ENCODE data around the gene CTTNBP2NL.

CTTNBP2NL gene

DNA sequence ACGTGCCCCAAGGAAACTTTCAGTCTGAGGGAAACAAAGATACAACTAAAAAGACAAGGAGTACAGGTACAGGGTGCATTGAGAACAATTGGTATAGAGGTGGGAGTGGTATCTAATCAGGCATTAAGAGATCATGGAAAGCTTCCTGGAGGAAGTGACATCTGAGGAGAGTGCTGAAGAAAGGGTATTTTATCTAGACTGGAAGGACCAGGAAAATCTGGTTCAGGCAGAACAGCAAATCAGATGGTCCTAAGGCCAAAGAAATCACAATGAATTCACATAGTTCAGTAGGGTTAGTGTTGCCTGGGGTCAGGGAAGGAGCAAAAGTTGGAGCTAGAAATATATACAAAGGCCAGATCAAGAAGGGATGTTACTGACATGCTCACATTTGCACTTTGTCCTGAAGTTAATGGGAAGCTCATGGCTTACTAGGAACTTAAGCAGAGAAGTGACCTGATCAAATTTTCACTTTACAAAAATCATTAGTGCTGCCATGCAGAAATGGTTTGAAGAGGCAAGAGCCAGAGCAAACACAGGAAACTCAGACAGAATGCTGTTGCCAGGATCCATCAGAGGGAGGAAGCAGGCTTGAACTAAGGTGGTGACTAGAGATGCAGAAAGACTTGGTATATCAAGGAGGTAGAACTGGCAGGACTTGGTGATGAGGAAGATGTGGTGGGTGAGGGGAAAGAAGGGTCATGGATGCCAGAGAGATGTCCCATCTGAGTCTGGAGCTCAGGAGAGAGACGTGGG lies 14.5 kb upstream of the CTTNBP2NL start:
- Histone ChIP-seq H3K4me3 (ENCODE audit: low read depth in 1 of 2, low read length in 1 of 2) (no peak overlapping the region), H3K27me3 (peaks cover 47% of the 10 kb centered on the region), H3K36me3 (no peaks in the 10 kb centered on the region), H3K4me1 (ENCODE audit: control insufficient read depth in 1 of 2, insufficient read depth in 1 of 2, low read depth in 1 of 2, low read length in 1 of 2) (no peaks in the 10 kb centered on the region), H3K9me3 (no peaks in the 10 kb centered on the region), H3K27ac (no peak overlapping the region)
- TF ChIP-seq CTCF (IDR thresholded peaks at IDR 0.05): no peak

- no peak overlapping the region for H3K4me3 ChIP-seq (ENCODE audit: low read depth in 1 of 2, low read length in 1 of 2)
- TF ChIP-seq CTCF (IDR thresholded peaks at IDR 0.05): no peak
- H3K27ac ChIP-seq: no peak overlapping the region
- no peaks in the 10 kb centered on the region for H3K36me3 ChIP-seq
- no peaks in the 10 kb centered on the region for H3K9me3 ChIP-seq
- H3K27me3 ChIP-seq: peaks cover 52% of the 10 kb centered on the region
- H3K4me1 ChIP-seq (ENCODE audit: control insufficient read depth in 1 of 2, insufficient read depth in 1 of 2, low read depth in 1 of 2, low read length in 1 of 2): no peaks in the 10 kb centered on the region
These were observed 12.1 kb upstream of the CTTNBP2NL start for GRCh38 chr1:112383759-112384370.

- Histone ChIP-seq H3K4me3 (ENCODE audit: low read depth in 1 of 2, low read length in 1 of 2) (no peak overlapping the region), H3K36me3 (no peaks in the 10 kb centered on the region), H3K27ac (no peak overlapping the region), H3K4me1 (ENCODE audit: control insufficient read depth in 1 of 2, insufficient read depth in 1 of 2, low read depth in 1 of 2, low read length in 1 of 2) (peaks cover 5% of the 10 kb centered on the region in 2 experiments), H3K9me3 (no peaks in the 10 kb centered on the region), H3K27me3 (peaks cover 47% of the 10 kb centered on the region)
- TF ChIP-seq CTCF (IDR thresholded peaks at IDR 0.05): no peak
These were observed 9.8 kb upstream of the CTTNBP2NL start for GRCh38 chr1:112386024-112386723.

GRCh38 chr1:112386731-112387346 lies 9.2 kb upstream of the CTTNBP2NL start:
- H3K36me3 ChIP-seq: no peaks in the 10 kb centered on the region
- peaks cover 5% of the 10 kb centered on the region in 2 experiments for H3K4me1 ChIP-seq (ENCODE audit: control insufficient read depth in 1 of 2, insufficient read depth in 1 of 2, low read depth in 1 of 2, low read length in 1 of 2)
- H3K27me3 ChIP-seq: peaks cover 42% of the 10 kb centered on the region
- no peaks in the 10 kb centered on the region for H3K9me3 ChIP-seq
- H3K27ac ChIP-seq: no peak overlapping the region
- H3K4me3 ChIP-seq (ENCODE audit: low read depth in 1 of 2, low read length in 1 of 2): no peak overlapping the region
- TF ChIP-seq CTCF (IDR thresholded peaks at IDR 0.05): no peak

- no peaks in the 10 kb centered on the region for H3K36me3 ChIP-seq
- H3K4me1 ChIP-seq (ENCODE audit: control insufficient read depth in 1 of 2, insufficient read depth in 1 of 2, low read depth in 1 of 2, low read length in 1 of 2): peaks cover 5% of the 10 kb centered on the region in 2 experiments
- no peak overlapping the region for H3K27ac ChIP-seq
- H3K27me3 ChIP-seq: peaks cover 40% of the 10 kb centered on the region
- TF ChIP-seq CTCF (IDR thresholded peaks at IDR 0.05): no peak
- no peaks in the 10 kb centered on the region for H3K9me3 ChIP-seq
- H3K4me3 ChIP-seq (ENCODE audit: low read depth in 1 of 2, low read length in 1 of 2): no peak overlapping the region
These were observed 8.2 kb upstream of the CTTNBP2NL start for GRCh38 chr1:112387807-112388206.

Measured in neutrophil (primary cell).